Measurements from ENCODE around the gene NWD2. TPM values are rescaled to one million over a fixed set of nuclear protein-coding genes. Genes with fewer than 3 reads are reported as not detected.

Gene NWD2
- total RNA-seq, 2 experiments from 2014 or later: not detected

GRCh38 chr4:37451656-37452055 is 207.1 kb downstream of the NWD2 start:
- CTCF ChIA-PET: interaction anchor here (0.8 to 4.3 kb wide), 5 partner anchors 10 to 152 kb away, joined by 3 to 63 read pairs (median 3); no protein-coding TSS in a partner anchor
- Mint-ChIP-seq H3K27me3 (ENCODE audit: low read depth) (peaks cover 43% of the 10 kb centered on the region), H3K36me3 (ENCODE audit: low read depth) (no peaks in the 10 kb centered on the region)

DNA sequence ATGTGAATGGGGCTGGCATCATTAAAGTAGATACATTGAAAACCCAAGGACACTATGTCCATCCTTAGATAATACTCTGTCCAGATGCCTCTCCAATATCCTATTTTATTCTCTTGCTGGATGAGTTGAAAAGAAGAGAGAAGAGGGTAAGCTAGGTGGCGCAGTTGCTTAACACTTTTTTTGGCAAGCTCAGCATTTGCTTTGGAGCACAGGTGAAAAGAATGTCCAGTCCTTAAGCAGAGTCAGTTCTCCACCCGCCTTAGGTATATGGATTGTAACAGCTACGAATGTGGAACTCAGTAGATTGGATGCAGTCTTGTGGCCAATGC is 208.4 kb downstream of the NWD2 start:
- H3K27me3 Mint-ChIP-seq (ENCODE audit: low read depth): peaks cover 43% of the 10 kb centered on the region

More at GRCh38 chr4:37451656-37452055, 207.1 kb downstream of the NWD2 start:
- Mint-ChIP-seq H3K9me3 (no peaks in the 10 kb centered on the region), H3K4me3 (no peak overlapping the region), H3K4me1 (ENCODE audit: low read depth) (peaks cover 9% of the 10 kb centered on the region), H3K27ac (no peak overlapping the region)
- DNase-seq: no peak
- intact Hi-C loops (cut with micrococcal nuclease): loop anchor here (2.0 kb wide), 2 partner anchors 351 to 583 kb away; no protein-coding TSS in a partner anchor

GRCh38 chr4:37453281-37453998 is 208.9 kb downstream of the NWD2 start:
- H3K27me3 Mint-ChIP-seq (ENCODE audit: low read depth): peaks cover 45% of the 10 kb centered on the region
- H3K4me1 Mint-ChIP-seq (ENCODE audit: low read depth): peaks cover 9% of the 10 kb centered on the region
- CTCF ChIA-PET: interaction anchor here (0.6 to 4.3 kb wide), 15 partner anchors 8 to 321 kb away, joined by 3 to 63 read pairs (median 3); no protein-coding TSS in a partner anchor
- no peaks in the 10 kb centered on the region for H3K36me3 Mint-ChIP-seq (ENCODE audit: low read depth)
- no peaks in the 10 kb centered on the region for H3K9me3 Mint-ChIP-seq
- intact Hi-C loops (cut with micrococcal nuclease): loop anchor here (1.0 to 2.0 kb wide), 8 partner anchors 113 to 581 kb away; partner anchors contain the start of genes RELL1 and TBC1D1
- H3K4me3 Mint-ChIP-seq: peak overlapping the region; percentile 69
- H3K27ac Mint-ChIP-seq: no peak overlapping the region
- DNase-seq: peak; percentile 55

More for the DNA sequence above, 208.4 kb downstream of the NWD2 start:
- no peaks in the 10 kb centered on the region for H3K9me3 Mint-ChIP-seq
- peak overlapping the region; percentile 69 for H3K4me3 Mint-ChIP-seq
- intact Hi-C loops (cut with micrococcal nuclease): loop anchor here (1.0 to 2.0 kb wide), 8 partner anchors 113 to 582 kb away; partner anchors contain the start of genes RELL1 and TBC1D1
- no peak overlapping the region for H3K27ac Mint-ChIP-seq
- no peaks in the 10 kb centered on the region for H3K36me3 Mint-ChIP-seq (ENCODE audit: low read depth)
- DNase-seq: peak; percentile 80
- CTCF ChIA-PET: interaction anchor here (0.6 to 4.3 kb wide), 14 partner anchors 9 to 321 kb away, joined by 3 to 63 read pairs (median 4); no protein-coding TSS in a partner anchor
- peaks cover 9% of the 10 kb centered on the region for H3K4me1 Mint-ChIP-seq (ENCODE audit: low read depth)

DNA sequence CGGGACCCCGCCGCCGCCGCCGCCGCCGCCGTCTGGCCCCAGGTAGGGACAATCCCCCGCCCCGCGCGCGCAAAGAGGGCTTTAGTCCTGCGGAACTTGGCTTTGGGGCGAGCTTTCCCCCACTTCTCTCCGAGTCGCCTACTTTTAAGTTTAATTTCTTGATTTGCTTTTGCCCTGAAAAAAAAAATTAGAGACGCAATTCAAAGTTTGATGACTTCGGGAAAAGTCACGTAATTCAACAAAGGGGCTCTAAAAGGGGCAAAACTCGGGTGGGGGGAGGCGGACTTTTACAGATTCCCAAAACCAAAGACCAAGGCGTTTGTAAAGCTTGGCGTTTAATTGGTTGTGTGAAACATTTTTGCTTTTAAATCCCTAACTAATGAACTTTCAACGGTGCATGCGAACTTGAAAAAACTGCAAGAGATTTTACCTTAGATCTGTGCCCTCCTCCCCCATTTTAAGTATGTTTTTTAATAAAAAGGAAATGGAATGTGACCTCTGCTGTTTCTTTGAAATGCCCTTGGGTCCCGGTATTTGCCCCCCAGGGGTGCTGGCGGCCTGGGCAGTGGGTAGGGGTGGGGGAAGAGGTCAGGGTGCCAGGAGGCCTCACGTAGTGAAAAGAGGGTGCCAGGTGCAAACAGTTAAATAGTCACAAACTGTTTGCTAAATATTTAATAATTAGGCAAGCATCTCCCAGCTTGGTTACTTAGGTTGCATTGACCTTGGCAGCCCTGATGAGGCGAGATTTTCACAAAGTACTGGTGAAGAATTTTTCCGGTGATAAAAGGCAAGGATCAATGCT is 209.7 kb downstream of the NWD2 start:
- H3K9me3 Mint-ChIP-seq: no peaks in the 10 kb centered on the region
- no peaks in the 10 kb centered on the region for H3K36me3 Mint-ChIP-seq (ENCODE audit: low read depth)
- intact Hi-C loops (cut with micrococcal nuclease): loop anchor here (1.0 to 2.0 kb wide), 8 partner anchors 112 to 581 kb away; partner anchors contain the start of genes RELL1 and TBC1D1
- CTCF ChIA-PET: interaction anchor here (0.9 to 4.3 kb wide), 10 partner anchors 7 to 150 kb away, joined by 3 to 63 read pairs (median 6); no protein-coding TSS in a partner anchor
- H3K4me1 Mint-ChIP-seq (ENCODE audit: low read depth): peaks cover 9% of the 10 kb centered on the region
- peaks cover 46% of the 10 kb centered on the region for H3K27me3 Mint-ChIP-seq (ENCODE audit: low read depth)
- no peak for DNase-seq
- peak overlapping the region; percentile 42 for H3K4me3 Mint-ChIP-seq
- H3K27ac Mint-ChIP-seq: no peak overlapping the region

- no peaks in the 10 kb centered on the region for H3K36me3 Mint-ChIP-seq (ENCODE audit: low read depth)
- intact Hi-C loops (cut with micrococcal nuclease): no loop called here
- peaks cover 9% of the 10 kb centered on the region for H3K4me1 Mint-ChIP-seq (ENCODE audit: low read depth)
- peaks cover 42% of the 10 kb centered on the region for H3K27me3 Mint-ChIP-seq (ENCODE audit: low read depth)
- no peak overlapping the region for H3K27ac Mint-ChIP-seq
- CTCF ChIA-PET: interaction anchor here (0.6 to 1.3 kb wide), 2 partner anchors 112 to 114 kb away, joined by 3 to 4 read pairs; no protein-coding TSS in a partner anchor
- no peaks in the 10 kb centered on the region for H3K9me3 Mint-ChIP-seq
- DNase-seq: no peak
- H3K4me3 Mint-ChIP-seq: no peak overlapping the region
Observed at GRCh38 chr4:37455301-37456131, 211.0 kb downstream of the NWD2 start.

GRCh38 chr4:37461801-37462200 is 217.3 kb downstream of the NWD2 start:
- no peak overlapping the region for H3K27ac Mint-ChIP-seq
- no peak for DNase-seq
- no peak overlapping the region for H3K4me3 Mint-ChIP-seq
- H3K9me3 Mint-ChIP-seq: no peaks in the 10 kb centered on the region
- H3K36me3 Mint-ChIP-seq (ENCODE audit: low read depth): no peaks in the 10 kb centered on the region
- CTCF ChIA-PET: interaction anchor here (1.7 kb wide), 1 partner anchor 9 kb away, joined by 5 read pairs; a partner anchor contains a TSS
- H3K4me1 Mint-ChIP-seq (ENCODE audit: low read depth): no peaks in the 10 kb centered on the region
- intact Hi-C loops (cut with micrococcal nuclease): no loop called here
- H3K27me3 Mint-ChIP-seq (ENCODE audit: low read depth): peaks cover 13% of the 10 kb centered on the region

DNA sequence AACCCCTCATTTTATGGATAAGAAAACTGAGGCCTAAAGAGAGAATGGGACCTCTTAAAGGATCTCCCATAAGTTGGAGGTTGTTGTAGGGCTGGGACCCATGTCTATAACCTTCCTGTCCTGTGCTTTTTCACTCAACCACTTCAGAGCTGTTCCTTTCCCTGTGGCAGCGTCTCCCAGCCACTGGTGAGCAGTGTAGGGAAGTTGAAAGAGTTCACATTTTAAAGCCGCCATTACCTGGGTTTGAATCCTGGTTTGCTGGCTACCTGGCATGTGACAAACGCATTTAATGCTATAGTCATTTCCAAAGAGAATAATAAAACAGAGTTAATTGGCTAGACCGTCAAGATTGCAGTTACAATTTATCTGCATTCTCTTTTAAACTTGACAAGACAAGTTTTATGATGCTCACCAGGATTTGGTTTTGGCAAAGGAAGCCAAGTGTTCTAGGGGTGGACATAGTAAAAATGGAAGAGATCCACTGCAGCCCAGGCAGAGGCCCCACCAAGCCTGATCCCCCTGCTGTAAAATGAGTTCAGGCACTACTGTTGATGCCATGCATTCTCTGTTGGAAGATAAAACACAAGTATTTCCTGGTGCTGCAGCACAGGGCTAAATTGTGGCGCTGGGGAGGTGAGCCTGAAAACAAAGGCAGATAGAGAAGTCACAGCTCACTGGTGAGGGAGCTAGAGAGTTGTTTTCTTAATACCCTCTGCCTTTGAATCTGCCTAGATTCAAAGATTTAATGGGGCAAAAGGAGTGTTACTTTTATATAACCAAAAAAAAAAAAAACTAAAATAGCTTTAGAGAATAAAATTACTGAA is 218.7 kb downstream of the NWD2 start:
- CTCF ChIA-PET: interaction anchor here (0.6 kb wide), 1 partner anchor 102 kb away, joined by 4 read pairs; no protein-coding TSS in a partner anchor
- no peaks in the 10 kb centered on the region for H3K9me3 Mint-ChIP-seq
- no peaks in the 10 kb centered on the region for H3K4me1 Mint-ChIP-seq (ENCODE audit: low read depth)
- H3K36me3 Mint-ChIP-seq (ENCODE audit: low read depth): no peaks in the 10 kb centered on the region
- H3K27ac Mint-ChIP-seq: no peak overlapping the region
- intact Hi-C loops (cut with micrococcal nuclease): no loop called here
- no peak for DNase-seq
- H3K4me3 Mint-ChIP-seq: no peak overlapping the region
- H3K27me3 Mint-ChIP-seq (ENCODE audit: low read depth): peaks cover 13% of the 10 kb centered on the region

GRCh38 chr4:37464373-37465128 is 220.0 kb downstream of the NWD2 start:
- CTCF ChIA-PET: interaction anchor here (1.0 kb wide), 1 partner anchor 12 kb away, joined by 3 read pairs; no protein-coding TSS in a partner anchor
- no peaks in the 10 kb centered on the region for H3K9me3 Mint-ChIP-seq
- no peaks in the 10 kb centered on the region for H3K4me1 Mint-ChIP-seq (ENCODE audit: low read depth)
- intact Hi-C loops (cut with micrococcal nuclease): no loop called here
- H3K36me3 Mint-ChIP-seq (ENCODE audit: low read depth): no peaks in the 10 kb centered on the region
- DNase-seq: no peak
- no peak overlapping the region for H3K4me3 Mint-ChIP-seq
- H3K27ac Mint-ChIP-seq: no peak overlapping the region
- peaks cover 11% of the 10 kb centered on the region for H3K27me3 Mint-ChIP-seq (ENCODE audit: low read depth)

DNA sequence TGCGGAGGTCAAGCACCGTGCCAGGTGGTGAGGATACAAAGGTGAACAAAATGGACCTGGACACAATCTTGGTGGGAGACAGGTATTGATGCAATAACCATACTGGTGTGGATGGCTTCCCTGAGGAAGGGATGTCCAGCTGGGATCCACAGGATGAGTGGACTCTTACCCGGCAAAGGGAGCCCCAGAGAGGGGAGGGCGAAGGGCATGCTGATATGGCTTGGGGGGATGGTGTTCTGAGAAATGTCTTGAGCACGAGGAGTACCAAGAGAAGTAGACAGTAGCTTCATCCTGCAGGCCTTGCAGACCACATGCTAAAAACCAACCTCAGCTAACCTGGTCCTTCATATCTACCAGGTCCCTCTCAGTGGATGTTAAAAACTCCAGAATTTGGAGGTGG is 220.8 kb downstream of the NWD2 start:
- no peaks in the 10 kb centered on the region for H3K4me1 Mint-ChIP-seq (ENCODE audit: low read depth)
- H3K36me3 Mint-ChIP-seq (ENCODE audit: low read depth): no peaks in the 10 kb centered on the region
- intact Hi-C loops (cut with micrococcal nuclease): no loop called here
- no peak for DNase-seq
- no peak overlapping the region for H3K4me3 Mint-ChIP-seq
- peaks cover 8% of the 10 kb centered on the region for H3K27me3 Mint-ChIP-seq (ENCODE audit: low read depth)
- H3K9me3 Mint-ChIP-seq: no peaks in the 10 kb centered on the region
- CTCF ChIA-PET: interaction anchor here (1.0 kb wide), 1 partner anchor 13 kb away, joined by 3 read pairs; no protein-coding TSS in a partner anchor
- no peak overlapping the region for H3K27ac Mint-ChIP-seq

DNA sequence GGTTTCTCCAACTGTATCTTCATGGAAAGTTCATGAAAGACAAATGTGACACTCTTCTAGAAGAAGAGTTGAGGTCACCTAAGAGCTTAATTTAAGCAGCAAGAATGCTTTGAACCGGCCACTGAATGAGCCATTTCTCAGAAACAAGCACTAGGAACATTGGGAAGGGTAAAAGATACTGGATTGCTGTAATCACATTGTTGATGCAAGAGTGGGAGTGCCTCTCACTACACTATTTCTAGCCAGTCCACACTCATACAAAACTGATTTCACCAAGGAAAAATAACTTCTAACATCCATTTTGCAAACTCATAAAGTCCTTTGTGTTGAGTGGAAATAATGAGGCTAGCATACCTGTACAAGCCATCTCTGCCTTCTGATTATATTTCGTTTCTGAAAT is 221.3 kb downstream of the NWD2 start:
- H3K27me3 Mint-ChIP-seq (ENCODE audit: low read depth): peaks cover 5% of the 10 kb centered on the region
- no peak overlapping the region for H3K4me3 Mint-ChIP-seq
- no peaks in the 10 kb centered on the region for H3K4me1 Mint-ChIP-seq (ENCODE audit: low read depth)
- no peak overlapping the region for H3K27ac Mint-ChIP-seq
- CTCF ChIA-PET: no interaction called here
- intact Hi-C loops (cut with micrococcal nuclease): no loop called here
- H3K9me3 Mint-ChIP-seq: no peaks in the 10 kb centered on the region
- H3K36me3 Mint-ChIP-seq (ENCODE audit: low read depth): no peaks in the 10 kb centered on the region
- DNase-seq: no peak

Measured in activated naive CD4-positive, alpha-beta T cell treated with anti-CD3 and anti-CD28 coated beads for 36 hours (primary cell).